ENCODE data around the gene NKAPD1.

Gene NKAPD1

DNA sequence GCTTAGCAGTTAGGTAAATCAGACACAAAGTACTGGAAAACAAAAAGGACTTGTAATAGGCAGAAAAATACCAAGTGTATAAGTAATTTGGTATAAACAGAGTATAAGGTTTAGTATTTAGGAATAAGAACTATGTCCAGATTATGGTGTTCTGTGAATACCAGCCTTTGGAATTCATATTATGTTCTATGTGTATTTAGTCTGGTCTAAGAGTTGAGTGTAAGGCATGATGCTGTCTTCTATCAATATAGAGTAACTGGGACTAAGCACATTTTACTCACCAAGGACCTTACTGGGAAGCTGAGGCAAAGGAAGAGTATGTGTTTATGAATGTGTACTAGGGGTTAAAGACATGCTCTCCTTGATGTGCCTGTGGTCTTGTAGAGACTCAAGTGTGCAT is 22.1 kb downstream of the NKAPD1 start:
- ATAC-seq (ENCODE audit: insufficient read depth, low read depth) (no peak), DNase-seq (no peak)
- TF ChIP-seq EZH2 (IDR thresholded peaks at IDR 0.05; ENCODE audit: borderline replicate concordance, low read depth, low read length, severe bottlenecking): no peak
- TF ChIP-seq, protein P1, sequence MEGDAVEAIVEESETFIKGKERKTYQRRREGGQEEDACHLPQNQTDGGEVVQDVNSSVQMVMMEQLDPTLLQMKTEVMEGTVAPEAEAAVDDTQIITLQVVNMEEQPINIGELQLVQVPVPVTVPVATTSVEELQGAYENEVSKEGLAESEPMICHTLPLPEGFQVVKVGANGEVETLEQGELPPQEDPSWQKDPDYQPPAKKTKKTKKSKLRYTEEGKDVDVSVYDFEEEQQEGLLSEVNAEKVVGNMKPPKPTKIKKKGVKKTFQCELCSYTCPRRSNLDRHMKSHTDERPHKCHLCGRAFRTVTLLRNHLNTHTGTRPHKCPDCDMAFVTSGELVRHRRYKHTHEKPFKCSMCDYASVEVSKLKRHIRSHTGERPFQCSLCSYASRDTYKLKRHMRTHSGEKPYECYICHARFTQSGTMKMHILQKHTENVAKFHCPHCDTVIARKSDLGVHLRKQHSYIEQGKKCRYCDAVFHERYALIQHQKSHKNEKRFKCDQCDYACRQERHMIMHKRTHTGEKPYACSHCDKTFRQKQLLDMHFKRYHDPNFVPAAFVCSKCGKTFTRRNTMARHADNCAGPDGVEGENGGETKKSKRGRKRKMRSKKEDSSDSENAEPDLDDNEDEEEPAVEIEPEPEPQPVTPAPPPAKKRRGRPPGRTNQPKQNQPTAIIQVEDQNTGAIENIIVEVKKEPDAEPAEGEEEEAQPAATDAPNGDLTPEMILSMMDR (IDR thresholded peaks at IDR 0.05; ENCODE audit: borderline replicate concordance, extremely low read depth, low read length, poor library complexity, severe bottlenecking): no peak
- Histone ChIP-seq H2AFZ (ENCODE audit: low read depth, low read length) (no peak overlapping the region), H3K27ac (ENCODE audit: low read length) (no peak overlapping the region), H4K20me1 (ENCODE audit: insufficient read depth, low read length) (no peaks in the 10 kb centered on the region), H3K9ac (ENCODE audit: low read depth, low read length) (no peak overlapping the region), H3K4me1 (ENCODE audit: insufficient read depth, low read length) (no peaks in the 10 kb centered on the region), H3K4me2 (ENCODE audit: insufficient read depth, low read length) (no peak overlapping the region), H3K9me3 (ENCODE audit: insufficient read depth, low read length, severe bottlenecking) (no peaks in the 10 kb centered on the region), H3K27me3 (ENCODE audit: insufficient read depth, low read length, poor library complexity) (no peaks in the 10 kb centered on the region), H3K79me2 (ENCODE audit: insufficient read depth, low read length) (no peaks in the 10 kb centered on the region), H3K36me3 (ENCODE audit: insufficient read depth, low read length) (peaks cover 41% of the 10 kb centered on the region), H3K4me3 (ENCODE audit: low read depth in 1 of 2, low read length in 2 of 2) (no peak overlapping the region)

DNA sequence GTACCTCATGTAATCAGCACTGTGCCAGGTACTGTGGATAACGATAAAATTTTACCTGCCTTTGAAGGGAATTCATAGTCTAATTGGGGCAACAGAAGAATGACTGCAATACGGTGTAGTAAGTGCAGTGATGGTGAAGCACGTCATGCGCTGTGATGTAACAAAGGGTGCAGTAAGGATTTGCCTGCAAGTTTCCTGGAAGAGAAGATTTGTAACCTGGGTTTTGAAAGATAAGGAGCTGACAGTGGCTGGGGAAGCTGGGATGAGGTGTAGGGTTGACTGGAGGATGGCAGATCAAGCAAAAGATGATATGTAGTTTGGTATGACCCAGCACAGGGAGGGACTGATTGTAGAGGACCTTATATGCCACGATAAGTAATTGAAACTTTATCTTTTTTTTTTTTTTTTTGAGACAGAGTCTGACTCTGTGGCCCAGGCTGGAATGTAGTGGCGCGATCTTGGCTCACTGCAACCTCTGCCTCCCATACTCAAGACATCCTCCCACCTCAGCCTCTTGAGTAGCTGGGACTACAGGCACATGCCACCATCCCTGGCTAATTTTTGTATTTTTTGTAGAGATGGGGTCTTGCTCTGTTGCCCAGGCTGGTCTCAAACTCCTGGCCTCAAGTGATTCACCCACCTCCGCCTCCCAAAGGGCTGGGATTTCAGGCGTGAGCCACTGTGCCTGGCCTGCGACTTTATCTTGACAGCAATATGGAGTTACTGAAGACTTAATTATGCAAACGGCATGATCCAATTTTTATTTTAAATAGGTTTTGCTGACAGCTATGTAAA is 23.8 kb downstream of the NKAPD1 start:
- no peaks in the 10 kb centered on the region for H3K79me2 ChIP-seq (ENCODE audit: insufficient read depth, low read length)
- no peak overlapping the region for H3K27ac ChIP-seq (ENCODE audit: low read length)
- H3K4me1 ChIP-seq (ENCODE audit: insufficient read depth, low read length): no peaks in the 10 kb centered on the region
- no peaks in the 10 kb centered on the region for H3K9me3 ChIP-seq (ENCODE audit: insufficient read depth, low read length, severe bottlenecking)
- H3K4me2 ChIP-seq (ENCODE audit: insufficient read depth, low read length): no peak overlapping the region
- no peaks in the 10 kb centered on the region for H3K27me3 ChIP-seq (ENCODE audit: insufficient read depth, low read length, poor library complexity)
- peaks cover 24% of the 10 kb centered on the region; the same call in 1 of the 2 replicates for H3K36me3 ChIP-seq (ENCODE audit: insufficient read depth, low read length)
- H4K20me1 ChIP-seq (ENCODE audit: insufficient read depth, low read length): no peaks in the 10 kb centered on the region
- TF ChIP-seq EZH2 (IDR thresholded peaks at IDR 0.05; ENCODE audit: borderline replicate concordance, low read depth, low read length, severe bottlenecking): no peak
- TF ChIP-seq, protein P1 (IDR thresholded peaks at IDR 0.05; ENCODE audit: borderline replicate concordance, extremely low read depth, low read length, poor library complexity, severe bottlenecking): no peak
- no peak overlapping the region for H2AFZ ChIP-seq (ENCODE audit: low read depth, low read length)
- ATAC-seq (ENCODE audit: insufficient read depth, low read depth): no peak
- no peak for DNase-seq
- H3K9ac ChIP-seq (ENCODE audit: low read depth, low read length): no peak overlapping the region
- H3K4me3 ChIP-seq (ENCODE audit: low read depth in 1 of 2, low read length in 2 of 2): no peak overlapping the region

DNA sequence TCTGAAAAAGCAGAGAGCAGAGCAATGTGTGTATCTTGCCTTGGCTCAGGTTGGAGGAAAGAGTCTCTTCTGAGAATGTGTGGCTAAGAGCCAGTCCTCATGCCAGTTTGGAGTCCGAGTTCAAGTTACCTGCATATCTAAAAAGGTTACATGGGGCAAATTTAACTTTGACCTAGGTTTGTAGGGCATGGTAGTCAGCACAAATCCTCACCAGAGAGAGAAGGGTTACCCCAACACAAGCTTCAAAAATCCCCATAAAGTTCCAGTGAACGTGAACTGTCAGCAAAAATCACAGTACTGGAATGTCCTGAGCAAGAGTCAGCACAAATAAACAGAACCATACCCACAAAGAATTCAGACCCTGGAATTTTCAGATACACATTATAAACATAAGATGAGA is 26.4 kb downstream of the NKAPD1 start:
- Histone ChIP-seq H3K9me3 (ENCODE audit: insufficient read depth, low read length, severe bottlenecking) (no peaks in the 10 kb centered on the region), H4K20me1 (ENCODE audit: insufficient read depth, low read length) (no peaks in the 10 kb centered on the region), H3K27me3 (ENCODE audit: insufficient read depth, low read length, poor library complexity) (no peaks in the 10 kb centered on the region), H3K9ac (ENCODE audit: low read depth, low read length) (no peak overlapping the region), H3K79me2 (ENCODE audit: insufficient read depth, low read length) (no peaks in the 10 kb centered on the region), H3K4me1 (ENCODE audit: insufficient read depth, low read length) (no peaks in the 10 kb centered on the region), H3K27ac (ENCODE audit: low read length) (no peak overlapping the region), H3K4me3 (ENCODE audit: low read depth in 1 of 2, low read length in 2 of 2) (no peak overlapping the region), H2AFZ (ENCODE audit: low read depth, low read length) (no peak overlapping the region), H3K4me2 (ENCODE audit: insufficient read depth, low read length) (no peak overlapping the region), H3K36me3 (ENCODE audit: insufficient read depth, low read length) (peaks cover 11% of the 10 kb centered on the region; the same call in 1 of the 2 replicates)
- TF ChIP-seq, protein P1 (IDR thresholded peaks at IDR 0.05; ENCODE audit: borderline replicate concordance, extremely low read depth, low read length, poor library complexity, severe bottlenecking): no peak
- TF ChIP-seq EZH2 (IDR thresholded peaks at IDR 0.05; ENCODE audit: borderline replicate concordance, low read depth, low read length, severe bottlenecking): no peak
- ATAC-seq (ENCODE audit: insufficient read depth, low read depth) (no peak), DNase-seq (no peak)

Measured in DND-41 (cell line).